Panc1 (cell line): Measurements from ENCODE around the gene SOCS6. TPM values are rescaled to one million over a fixed set of nuclear protein-coding genes. Genes with fewer than 3 reads are reported as not detected.

ENCODE experiments used
- ATAC-seq: fragments of 200-7000 bp; cut with Tn5 transposase; 2 replicates; pipeline ENCODE4 v1.9.1; 2020; ENCODE audit warnings: mild to moderate bottlenecking, moderate library complexity
- BruUV-seq: library from RNA; stranded (reverse); fragments of 400-500 nt; replicated peaks from 2 replicates; lab custom pipeline; 2021; lab: Mats Ljungman, UMichigan
- CTCF ChIA-PET: fragments of 300-600 bp; sonication (Branson Sonifier 250); formaldehyde crosslinking; loops from one replicate; lab custom pipeline; 2022; ENCODE audit warnings: antibody characterized with exemption; lab: Charles Lee
- POLR2A ChIA-PET: fragments of 300-600 bp; sonication (Branson Sonifier 250); formaldehyde crosslinking; loops from one replicate; lab custom pipeline; 2022; ENCODE audit warnings: antibody characterized with exemption; lab: Charles Lee
- DNase-seq: peaks from one replicate; pipeline ENCODE4 v3.0.0-alpha.2; 2010; ENCODE audit warnings: low read depth, low spot score
- H3K27ac ChIP-seq: 2 replicates; pipeline ENCODE4 v1.5.1; 2011; ENCODE audit warnings: mild to moderate bottlenecking, low read length, inconsistent platforms
- H3K27me3 ChIP-seq: fragments of 200-500 bp; sonication (Bioruptor generic); 2 replicates; pipeline ENCODE4 v1.6.0; 2014; ENCODE audit warnings: low read length, inconsistent platforms; ENCODE audit not compliant: control insufficient read depth, insufficient read depth
- H3K36me3 ChIP-seq: fragments of 200-500 bp; sonication (Bioruptor generic); 2 replicates; pipeline ENCODE4 v1.5.1; 2014; ENCODE audit warnings: inconsistent platforms, mild to moderate bottlenecking, low read length, moderate library complexity; ENCODE audit not compliant: control insufficient read depth, insufficient read depth
- H3K4me1 ChIP-seq: 2 replicates; pipeline ENCODE4 v1.5.1; 2011; ENCODE audit warnings: inconsistent platforms, mild to moderate bottlenecking, low read length, moderate library complexity; ENCODE audit not compliant: control insufficient read depth, insufficient read depth
- H3K4me3 ChIP-seq, 2 experiments: 2 replicates each; pipeline ENCODE4 v1.5.1; 2011 to 2012; ENCODE audit warnings: low read depth in 2 of 2, low read length in 2 of 2, mild to moderate bottlenecking in 2 of 2, inconsistent platforms in 1 of 2, moderate library complexity in 1 of 2
- H3K9me3 ChIP-seq: fragments of 200-500 bp; sonication (Bioruptor generic); 2 replicates; pipeline ENCODE4 v1.5.1; 2014; ENCODE audit warnings: low read depth, mild to moderate bottlenecking, inconsistent platforms, low read length, moderate library complexity; ENCODE audit not compliant: control insufficient read depth, insufficient read depth
- POLR2AphosphoS5 ChIP-seq: IDR thresholded peaks from 2 replicates; pipeline ENCODE4 v1.6.1; 2012; ENCODE audit warnings: mild to moderate bottlenecking, low read depth, low read length, moderate library complexity
- REST ChIP-seq, 2 experiments: IDR thresholded peaks; 2 replicates each; pipeline ENCODE4 v1.6.1; 2011 to 2012; ENCODE audit warnings: low read depth in 2 of 2, control low read depth in 1 of 2, low read length in 1 of 2, mild to moderate bottlenecking in 1 of 2, moderate library complexity in 1 of 2; ENCODE audit not compliant: insufficient read depth in 1 of 2
- SIN3A ChIP-seq: IDR thresholded peaks from 2 replicates; pipeline ENCODE4 v1.6.1; 2012; ENCODE audit warnings: low read depth, mild to moderate bottlenecking, low read length, moderate library complexity, borderline replicate concordance; ENCODE audit not compliant: insufficient read depth
- TCF7L2 ChIP-seq: IDR thresholded peaks from 2 replicates; pipeline ENCODE4 v1.6.1; 2011; ENCODE audit warnings: mild to moderate bottlenecking, low read depth, low read length, inconsistent platforms
- in situ Hi-C: cut with HindIII; loops from 2 replicates; pipeline ENCODE4 v1.10.0; 2016; ENCODE audit warnings: low sequenced_read_pairs, low pct_unique_long_range_greater_than_20kb
- intact Hi-C: fragments of 100-400 bp; cut with micrococcal nuclease; formaldehyde crosslinking; loops from one replicate; pipeline ENCODE4 v1.10.0; 2022; ENCODE audit not compliant: unreplicated experiment
- total RNA-seq: library from RNA; stranded (reverse); gene quantifications from one replicate; pipeline ENCODE4 v1.2.1, GENCODE V29; 2021; ENCODE audit not compliant: unreplicated experiment
- TF ChIP-seq, protein P1 (sequence below): fragments of 450-650 bp; IDR thresholded peaks from 2 replicates; pipeline ENCODE4 v1.5.1; 2017; ENCODE audit warnings: mild to moderate bottlenecking

Gene SOCS6
- total RNA-seq, 1 experiment from 2014 or later = 43.0 TPM

GRCh38 chr18:70294471-70295191 lies 5.8 kb downstream of the SOCS6 start:
- BruUV-seq = no TSS peak
- ChIA-PET POLR2A (interaction anchor here (0.6 kb wide), 1 partner anchor 15 kb away, joined by 7 read pairs; no protein-coding TSS in a partner anchor), CTCF (no interaction called here)
- ATAC-seq = no peak
- H3K9me3 ChIP-seq = no peaks in the 10 kb centered on the region
- no peaks in the 10 kb centered on the region; the same call in 1 of the 2 replicates for H3K36me3 ChIP-seq
- H3K4me1 ChIP-seq = peaks cover 37% of the 10 kb centered on the region
- H3K4me3 ChIP-seq = peak overlapping the region; percentile 36 to 90
- in situ Hi-C loops = no loop called here
- DNase-seq = no peak
- no peak for TF ChIP-seq SIN3A
- TF ChIP-seq, protein P1, sequence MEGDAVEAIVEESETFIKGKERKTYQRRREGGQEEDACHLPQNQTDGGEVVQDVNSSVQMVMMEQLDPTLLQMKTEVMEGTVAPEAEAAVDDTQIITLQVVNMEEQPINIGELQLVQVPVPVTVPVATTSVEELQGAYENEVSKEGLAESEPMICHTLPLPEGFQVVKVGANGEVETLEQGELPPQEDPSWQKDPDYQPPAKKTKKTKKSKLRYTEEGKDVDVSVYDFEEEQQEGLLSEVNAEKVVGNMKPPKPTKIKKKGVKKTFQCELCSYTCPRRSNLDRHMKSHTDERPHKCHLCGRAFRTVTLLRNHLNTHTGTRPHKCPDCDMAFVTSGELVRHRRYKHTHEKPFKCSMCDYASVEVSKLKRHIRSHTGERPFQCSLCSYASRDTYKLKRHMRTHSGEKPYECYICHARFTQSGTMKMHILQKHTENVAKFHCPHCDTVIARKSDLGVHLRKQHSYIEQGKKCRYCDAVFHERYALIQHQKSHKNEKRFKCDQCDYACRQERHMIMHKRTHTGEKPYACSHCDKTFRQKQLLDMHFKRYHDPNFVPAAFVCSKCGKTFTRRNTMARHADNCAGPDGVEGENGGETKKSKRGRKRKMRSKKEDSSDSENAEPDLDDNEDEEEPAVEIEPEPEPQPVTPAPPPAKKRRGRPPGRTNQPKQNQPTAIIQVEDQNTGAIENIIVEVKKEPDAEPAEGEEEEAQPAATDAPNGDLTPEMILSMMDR = no peak
- TF ChIP-seq REST (IDR thresholded peaks at IDR 0.05; ENCODE audit: insufficient read depth in 1 of 2, low read depth in 2 of 2, low read length in 1 of 2) = no peak
- TF ChIP-seq POLR2AphosphoS5 = no peak
- no peak for TF ChIP-seq TCF7L2
- H3K27ac ChIP-seq = peak overlapping the region; percentile 98
- no peaks in the 10 kb centered on the region for H3K27me3 ChIP-seq
- intact Hi-C loops = loop anchor here (5.0 to 10.0 kb wide), 4 partner anchors 80 to 158 kb away; partner anchors contain the start of gene RTTN

DNA sequence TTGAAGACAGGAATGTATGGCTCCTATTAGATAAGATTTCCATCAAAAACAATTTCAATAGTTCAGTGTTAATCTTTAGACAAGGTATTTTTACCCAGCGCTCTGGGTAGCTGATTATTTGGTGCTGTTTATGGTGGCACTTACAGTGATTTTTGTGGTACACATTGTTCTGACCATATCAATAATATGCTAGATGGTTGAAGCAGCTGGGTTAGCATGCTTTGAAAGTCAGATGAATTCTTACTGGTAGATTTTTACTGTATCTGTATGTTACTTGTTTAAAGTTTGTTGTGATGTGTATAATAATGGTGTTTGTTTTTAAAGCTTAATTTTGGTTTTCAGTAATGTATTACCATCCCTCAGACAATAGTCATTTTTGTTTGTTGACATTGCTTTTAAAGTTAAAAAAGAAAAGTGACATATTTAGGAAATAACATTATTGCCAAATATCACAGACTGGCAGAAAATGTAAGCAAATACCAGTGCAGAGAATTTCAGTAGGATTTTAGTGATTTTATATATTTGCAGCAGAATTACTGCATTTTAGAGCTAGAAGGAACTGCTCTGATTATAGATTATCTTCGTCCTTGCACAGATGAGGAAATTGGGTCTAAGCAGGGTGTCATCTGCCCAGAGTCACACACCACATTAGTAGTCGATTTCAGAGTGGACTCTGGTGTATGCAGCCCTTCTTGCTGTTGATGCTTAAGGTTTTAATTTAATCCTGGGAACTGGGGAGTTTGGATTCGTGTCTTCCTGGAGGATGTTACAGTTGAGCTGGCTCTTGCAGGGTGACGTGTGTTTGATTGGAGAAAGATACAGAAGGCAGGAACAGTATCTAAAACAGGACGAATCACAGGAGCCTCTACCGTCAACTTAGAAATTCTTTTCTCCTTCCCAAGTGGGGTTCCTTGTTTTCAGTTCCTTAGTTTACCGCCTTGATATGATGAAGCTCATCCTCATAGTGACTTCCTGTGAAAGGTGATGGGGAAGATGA lies 6.6 kb downstream of the SOCS6 start:
- Histone ChIP-seq H3K9me3 (no peaks in the 10 kb centered on the region), H3K4me1 (peaks cover 46% of the 10 kb centered on the region), H3K27ac (peak overlapping the region; percentile 98), H3K27me3 (no peaks in the 10 kb centered on the region), H3K4me3 (peak overlapping the region; percentile 36 to 90), H3K36me3 (no peaks in the 10 kb centered on the region; the same call in 1 of the 2 replicates)
- intact Hi-C loops = loop anchor here (5.0 to 10.0 kb wide), 3 partner anchors 79 to 157 kb away; partner anchors contain the start of gene RTTN
- TF ChIP-seq POLR2AphosphoS5 (no peak), SIN3A (no peak), REST (IDR thresholded peaks at IDR 0.05; ENCODE audit: insufficient read depth in 1 of 2, low read depth in 2 of 2, low read length in 1 of 2) (no peak), TCF7L2 (no peak)
- TF ChIP-seq, protein P1 = no peak
- no TSS peak for BruUV-seq
- ChIA-PET POLR2A (interaction anchor here (0.6 kb wide), 1 partner anchor 14 kb away, joined by 7 read pairs; no protein-coding TSS in a partner anchor), CTCF (no interaction called here)
- in situ Hi-C loops = no loop called here
- ATAC-seq (no peak), DNase-seq (no peak)
